Lung (tissue), 12 donors: Measurements from ENCODE around the gene CBL. TPM values are rescaled to one million over a fixed set of nuclear protein-coding genes. Genes with fewer than 3 reads are reported as not detected.

ENCODE experiments used
- ATAC-seq: fragments of 200-7000 bp; cut with Tn5 transposase; one replicate; pipeline ENCODE4 v1.9.1; 2020; ENCODE audit warnings: moderate number of reproducible peaks; ENCODE audit not compliant: insufficient read depth, low FRiP score
- DNase-seq, 3 donors: peaks; one replicate each; pipeline ENCODE4 v3.0.0-alpha.2; 2013 to 2017
- H3K27ac ChIP-seq, 2 donors: one replicate each; pipeline ENCODE4 v1.5.1; 2013; ENCODE audit warnings: mild to moderate bottlenecking in 2 of 2, moderate library complexity in 2 of 2, control low read depth in 1 of 2, inconsistent platforms in 1 of 2, low read depth in 1 of 2, low read length in 1 of 2
- H3K27me3 ChIP-seq, 3 donors: one replicate each; pipeline ENCODE4 v1.5.1; 2013; ENCODE audit warnings: low read length in 2 of 3; ENCODE audit not compliant: control insufficient read depth in 3 of 3, insufficient read depth in 3 of 3
- H3K36me3 ChIP-seq, 4 donors: one replicate each; pipeline ENCODE4 v1.5.1; 2013; ENCODE audit warnings: low read length in 4 of 4, mild to moderate bottlenecking in 1 of 4, moderate library complexity in 1 of 4; ENCODE audit not compliant: control insufficient read depth in 4 of 4, insufficient read depth in 4 of 4
- H3K4me1 ChIP-seq, 5 donors: one replicate each; pipeline ENCODE4 v1.5.1; 2013; ENCODE audit warnings: low read length in 5 of 5, mild to moderate bottlenecking in 2 of 5, moderate library complexity in 1 of 5; ENCODE audit not compliant: control insufficient read depth in 5 of 5, insufficient read depth in 5 of 5
- H3K4me3 ChIP-seq: one replicate; pipeline ENCODE4 v1.5.1; 2013; ENCODE audit warnings: mild to moderate bottlenecking, control low read depth, moderate library complexity
- H3K9ac ChIP-seq, 2 donors: one replicate each; pipeline ENCODE4 v1.5.1; 2013; ENCODE audit warnings: low read length in 2 of 2, control low read depth in 1 of 2; ENCODE audit not compliant: insufficient read depth in 1 of 2
- H3K9me3 ChIP-seq, 4 donors: one replicate each; pipeline ENCODE4 v1.5.1; 2013; ENCODE audit warnings: low read length in 3 of 4, mild to moderate bottlenecking in 1 of 4, moderate library complexity in 1 of 4; ENCODE audit not compliant: control insufficient read depth in 4 of 4, insufficient read depth in 3 of 4
- WGBS, 2 donors: extraction: QIAGEN DNeasy Blood & Tissue Kit; methylation state at CpG; one replicate each; pipeline ENCODE4 v1.1.7; 2013; 5-methylcytosine and 5-hydroxymethylcytosine counted together
- polyA plus RNA-seq, 2 donors: library from polyadenylated mRNA; stranded (reverse); fragments of 200-250 nt; gene quantifications; one replicate each; pipeline ENCODE4 v1.2.1, GENCODE V29; 2013
- total RNA-seq, 2 donors: library from RNA; depleted of rRNA in 1 of 2; stranded (reverse); fragments of >200 nt in 1 of 2; gene quantifications; one replicate each; pipeline ENCODE4 v1.2.1, GENCODE V29; 2014 to 2021
- TF ChIP-seq, protein P1 (sequence below): IDR thresholded peaks from 2 replicates; pipeline ENCODE4 v1.5.1; 2012; ENCODE audit warnings: mild to moderate bottlenecking; ENCODE audit errors: control extremely low read depth, extremely low read depth
- donor health status: control.
- donor health status: control.
- donor health status: Bipolar disorder and iron deficiency.
- donor health status: healthy.
- donor health status: DM: yes; HTN: yes; CAD: no.

CBL gene
- total and polyA plus RNA-seq, 4 donors = 8.7 to 25.1 (median 16.1) TPM

DNA sequence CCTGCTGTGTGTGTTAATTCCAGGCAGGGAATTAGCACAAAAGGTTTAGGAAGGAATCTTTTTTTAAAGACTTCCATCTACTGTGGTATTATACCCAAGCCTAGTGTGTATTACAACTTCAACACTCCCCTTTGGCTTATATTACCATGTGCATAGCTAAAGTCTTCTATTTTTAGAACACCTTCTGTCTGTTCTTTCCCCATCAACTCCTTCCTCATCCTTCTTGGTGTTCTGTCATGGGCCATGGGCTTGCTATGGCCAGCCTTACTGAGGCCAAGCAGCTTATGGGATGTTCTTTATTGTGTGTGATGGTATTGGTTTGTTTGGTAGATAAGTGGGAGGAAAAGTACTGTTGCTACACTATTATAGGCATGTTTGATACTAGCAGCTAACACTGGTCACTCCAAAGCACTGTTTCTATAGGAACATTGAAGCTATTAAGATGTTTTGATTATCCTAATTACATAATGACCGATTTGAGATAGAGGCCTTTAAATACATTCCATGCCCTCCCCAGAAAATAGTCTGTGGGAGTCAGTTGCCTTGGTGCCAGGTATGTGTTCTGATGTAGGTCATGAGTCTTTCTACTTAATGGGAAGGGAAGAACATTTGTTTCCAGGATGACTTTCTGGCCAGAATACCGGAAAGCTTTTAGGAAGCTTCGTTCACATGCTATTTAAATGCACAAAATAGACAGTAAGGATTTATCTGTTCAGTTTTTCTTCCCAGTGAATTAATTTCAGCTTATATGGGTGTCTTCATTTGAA is 94.2 kb downstream of the CBL start:
- Histone ChIP-seq H3K9ac (no peak overlapping the region), H3K36me3 (peaks cover 10 to 46% (median 34%) of the 10 kb centered on the region in 4 donors), H3K27ac (no peak overlapping the region), H3K27me3 (no peaks in the 10 kb centered on the region), H3K4me3 (no peak overlapping the region), H3K4me1 (peaks cover 0 to 9% (median 0%) of the 10 kb centered on the region in 5 donors), H3K9me3 (no peaks in the 10 kb centered on the region)
- 92 to 95% methylated on average over 3 of the region's 3 CpGs for WGBS, 2 donors
- TF ChIP-seq, protein P1, sequence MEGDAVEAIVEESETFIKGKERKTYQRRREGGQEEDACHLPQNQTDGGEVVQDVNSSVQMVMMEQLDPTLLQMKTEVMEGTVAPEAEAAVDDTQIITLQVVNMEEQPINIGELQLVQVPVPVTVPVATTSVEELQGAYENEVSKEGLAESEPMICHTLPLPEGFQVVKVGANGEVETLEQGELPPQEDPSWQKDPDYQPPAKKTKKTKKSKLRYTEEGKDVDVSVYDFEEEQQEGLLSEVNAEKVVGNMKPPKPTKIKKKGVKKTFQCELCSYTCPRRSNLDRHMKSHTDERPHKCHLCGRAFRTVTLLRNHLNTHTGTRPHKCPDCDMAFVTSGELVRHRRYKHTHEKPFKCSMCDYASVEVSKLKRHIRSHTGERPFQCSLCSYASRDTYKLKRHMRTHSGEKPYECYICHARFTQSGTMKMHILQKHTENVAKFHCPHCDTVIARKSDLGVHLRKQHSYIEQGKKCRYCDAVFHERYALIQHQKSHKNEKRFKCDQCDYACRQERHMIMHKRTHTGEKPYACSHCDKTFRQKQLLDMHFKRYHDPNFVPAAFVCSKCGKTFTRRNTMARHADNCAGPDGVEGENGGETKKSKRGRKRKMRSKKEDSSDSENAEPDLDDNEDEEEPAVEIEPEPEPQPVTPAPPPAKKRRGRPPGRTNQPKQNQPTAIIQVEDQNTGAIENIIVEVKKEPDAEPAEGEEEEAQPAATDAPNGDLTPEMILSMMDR = no peak
- no peak for ATAC-seq
- no peak for DNase-seq

DNA sequence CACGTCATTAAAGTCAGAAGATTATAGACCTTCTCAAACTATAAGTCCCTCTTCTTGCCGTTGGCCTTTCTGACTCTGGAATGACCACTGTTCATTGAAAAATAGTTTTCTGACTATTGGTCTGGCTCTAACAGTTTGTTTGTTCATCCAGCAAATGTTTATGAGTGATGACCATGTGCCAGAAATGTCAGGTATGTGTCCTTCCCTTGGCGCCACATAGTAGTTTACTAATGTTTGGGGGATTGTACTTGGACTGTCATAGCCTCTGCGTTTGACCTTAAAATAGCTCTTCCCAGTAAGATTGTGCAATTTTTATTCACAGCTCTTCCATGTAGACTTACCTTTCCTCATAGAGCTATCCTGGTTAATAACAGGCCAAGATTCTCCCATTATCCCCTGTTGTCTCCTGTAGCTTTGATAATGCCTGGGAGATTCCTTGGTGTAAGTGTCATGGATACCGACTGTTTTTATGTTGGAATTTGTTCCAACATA is 97.1 kb downstream of the CBL start:
- Histone ChIP-seq H3K4me3 (no peak overlapping the region), H3K4me1 (peaks cover 0 to 8% (median 0%) of the 10 kb centered on the region in 5 donors), H3K9me3 (no peaks in the 10 kb centered on the region), H3K27me3 (no peaks in the 10 kb centered on the region), H3K27ac (no peak overlapping the region), H3K9ac (no peak overlapping the region), H3K36me3 (peaks cover 7 to 38% (median 32%) of the 10 kb centered on the region in 4 donors)
- 91% methylated on average over 5 of the region's 5 CpGs for WGBS, 2 donors
- no peak for DNase-seq
- ATAC-seq = no peak
- TF ChIP-seq, protein P1 = no peak

DNA sequence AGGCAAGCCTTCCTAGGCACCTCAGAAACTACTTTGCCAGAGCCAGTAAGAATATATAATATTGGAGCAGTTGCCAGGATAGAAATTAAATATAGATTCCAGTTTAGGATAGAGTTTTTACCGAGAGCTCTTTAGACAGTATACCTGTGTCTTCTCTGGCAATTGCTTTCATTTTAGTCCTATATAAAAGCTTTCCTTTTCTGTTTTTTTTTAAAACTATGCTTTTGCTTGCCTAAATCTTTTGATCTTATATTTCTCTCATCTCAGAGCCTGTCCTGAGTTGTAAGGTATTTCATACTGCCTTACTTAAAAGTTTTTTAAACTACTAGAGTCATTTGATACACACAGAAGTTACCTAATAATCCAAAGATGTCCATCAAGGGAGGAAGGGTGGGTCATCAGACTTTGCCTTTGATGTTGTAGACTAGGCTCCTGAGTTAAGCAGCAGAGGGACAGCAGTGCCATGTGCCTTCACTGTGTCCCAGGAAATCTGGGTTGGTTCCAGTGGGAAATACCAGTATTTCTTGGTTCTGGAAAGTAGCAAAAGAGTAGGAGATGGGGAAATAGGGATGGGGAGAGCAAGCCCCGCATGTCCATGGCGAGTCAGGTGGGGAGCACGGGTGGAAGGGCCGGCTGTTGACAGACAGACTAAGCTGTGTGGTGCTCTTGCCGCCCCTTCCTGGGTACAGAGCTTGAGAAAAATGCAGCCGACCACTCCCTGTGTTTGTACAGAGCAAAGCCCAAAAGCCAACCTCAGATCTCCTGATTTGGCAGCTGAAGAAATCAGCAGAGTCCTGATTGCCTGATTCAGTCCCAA is 99.6 kb downstream of the CBL start:
- WGBS, 2 donors = 88 to 93% methylated on average over 7 of the region's 7 CpGs
- no peak for ATAC-seq
- DNase-seq = no peak
- Histone ChIP-seq H3K4me1 (no peaks in the 10 kb centered on the region), H3K9me3 (no peaks in the 10 kb centered on the region), H3K4me3 (no peak overlapping the region), H3K36me3 (peaks cover 7 to 28% (median 19%) of the 10 kb centered on the region in 4 donors), H3K27me3 (no peaks in the 10 kb centered on the region), H3K9ac (no peak overlapping the region), H3K27ac (peak overlapping the region in 1 of 2 donors; percentile 17)
- TF ChIP-seq, protein P1 = no peak
